ENCODE data around the gene IKZF4. TPM values are rescaled to one million over a fixed set of nuclear protein-coding genes. Genes with fewer than 3 reads are reported as not detected.

Gene IKZF4
- total RNA-seq (1 to 10 TPM; 2.4 to 5.0 (median 3.1) TPM), polyA plus RNA-seq (1 to 10 TPM; 1.8 to 3.7 TPM)

DNA sequence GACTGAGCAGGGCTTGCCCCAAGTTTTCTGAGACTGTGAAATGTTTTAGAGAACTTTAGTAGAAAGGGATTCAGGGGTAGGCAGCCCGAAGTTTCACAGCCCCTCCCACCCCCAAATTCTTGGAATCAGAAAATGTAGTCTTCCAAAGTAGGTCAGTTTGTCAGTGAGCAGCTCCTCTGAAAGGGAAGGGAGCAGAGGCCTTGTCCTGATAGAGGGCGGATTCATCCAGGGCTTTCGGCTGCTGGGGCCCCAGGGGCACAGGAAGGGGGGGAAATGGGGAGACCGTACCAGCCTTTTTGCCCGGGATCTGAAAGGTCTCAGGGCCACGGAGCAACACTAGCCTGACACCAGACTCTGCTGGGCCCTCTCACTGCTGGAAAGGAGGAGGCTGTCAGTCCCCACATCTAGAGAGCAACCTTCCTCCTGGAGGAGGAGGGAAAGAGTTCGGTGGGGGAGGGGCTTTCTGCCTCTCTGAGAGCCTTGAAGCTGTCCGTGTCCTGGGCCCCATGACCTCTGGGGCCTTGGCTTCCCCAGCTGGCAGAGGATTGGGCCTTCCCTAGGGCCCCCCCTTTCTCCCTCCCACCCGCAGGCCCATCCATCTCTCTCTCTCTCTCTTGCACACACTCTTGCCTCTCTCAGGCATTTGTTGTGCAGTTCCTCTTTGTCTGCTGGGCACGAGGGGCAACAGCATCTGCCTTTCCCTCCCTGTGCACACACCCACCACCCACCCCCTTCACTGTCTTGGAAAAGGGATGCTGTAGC, at the start of gene IKZF4:
Gene IKZF4, plus strand, starts transcription at position 621 of the 762 bp plus-strand sequence. CDS start 451 bp downstream, outside the sequence.
- DNase-seq (no peak), FAIRE-seq (no peak), ATAC-seq (peak in 3 of 4 donors; percentile 62 to 67 (median 63))
- no peaks in the 10 kb centered on the region for H3K4me1 ChIP-seq
- H3K9me3 ChIP-seq = no peaks in the 10 kb centered on the region
- H3K27ac ChIP-seq = peak within 1 kb of the TSS in 1 of 4 donors; percentile 8
- H3K36me3 ChIP-seq = no peaks in the 10 kb centered on the region
- no peaks in the 10 kb centered on the region for H3K27me3 ChIP-seq
- intact Hi-C loops (cut with DNase I) = no loop called here
- TF ChIP-seq, protein P1, sequence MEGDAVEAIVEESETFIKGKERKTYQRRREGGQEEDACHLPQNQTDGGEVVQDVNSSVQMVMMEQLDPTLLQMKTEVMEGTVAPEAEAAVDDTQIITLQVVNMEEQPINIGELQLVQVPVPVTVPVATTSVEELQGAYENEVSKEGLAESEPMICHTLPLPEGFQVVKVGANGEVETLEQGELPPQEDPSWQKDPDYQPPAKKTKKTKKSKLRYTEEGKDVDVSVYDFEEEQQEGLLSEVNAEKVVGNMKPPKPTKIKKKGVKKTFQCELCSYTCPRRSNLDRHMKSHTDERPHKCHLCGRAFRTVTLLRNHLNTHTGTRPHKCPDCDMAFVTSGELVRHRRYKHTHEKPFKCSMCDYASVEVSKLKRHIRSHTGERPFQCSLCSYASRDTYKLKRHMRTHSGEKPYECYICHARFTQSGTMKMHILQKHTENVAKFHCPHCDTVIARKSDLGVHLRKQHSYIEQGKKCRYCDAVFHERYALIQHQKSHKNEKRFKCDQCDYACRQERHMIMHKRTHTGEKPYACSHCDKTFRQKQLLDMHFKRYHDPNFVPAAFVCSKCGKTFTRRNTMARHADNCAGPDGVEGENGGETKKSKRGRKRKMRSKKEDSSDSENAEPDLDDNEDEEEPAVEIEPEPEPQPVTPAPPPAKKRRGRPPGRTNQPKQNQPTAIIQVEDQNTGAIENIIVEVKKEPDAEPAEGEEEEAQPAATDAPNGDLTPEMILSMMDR (IDR thresholded peaks at IDR 0.05) = no peak
- H3K4me3 ChIP-seq = no peak within 1 kb of the TSS
- WGBS, 2 donors = 56 to 59% methylated on average over 10 of the region's 10 CpGs

DNA sequence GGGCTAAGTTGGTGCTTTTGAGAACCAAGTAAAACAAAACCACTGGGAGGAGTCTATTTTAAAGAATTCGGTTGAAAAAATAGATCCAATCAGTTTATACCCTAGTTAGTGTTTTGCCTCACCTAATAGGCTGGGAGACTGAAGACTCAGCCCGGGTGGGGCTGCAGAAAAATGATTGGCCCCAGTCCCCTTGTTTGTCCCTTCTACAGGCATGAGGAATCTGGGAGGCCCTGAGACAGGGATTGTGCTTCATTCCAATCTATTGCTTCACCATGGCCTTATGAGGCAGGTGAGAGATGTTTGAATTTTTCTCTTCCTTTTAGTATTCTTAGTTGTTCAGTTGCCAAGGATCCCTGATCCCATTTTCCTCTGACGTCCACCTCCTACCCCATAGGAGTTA, 48.8 kb upstream of the IKZF4 start:
- FAIRE-seq (no peak), ATAC-seq (no peak), DNase-seq (no peak)
- Histone ChIP-seq H3K4me1 (peaks cover 0 to 19% (median 0%) of the 10 kb centered on the region in 3 donors), H3K4me3 (no peak overlapping the region), H3K27me3 (no peaks in the 10 kb centered on the region), H3K36me3 (no peaks in the 10 kb centered on the region), H3K9me3 (no peaks in the 10 kb centered on the region), H3K27ac (peak overlapping the region in 2 of 4 donors; percentile 94 to 96)
- WGBS, 2 donors = 54% methylated on average over 3 of the region's 3 CpGs
- TF ChIP-seq, protein P1 (IDR thresholded peaks at IDR 0.05) = no peak
- intact Hi-C loops (cut with DNase I) = no loop called here

DNA sequence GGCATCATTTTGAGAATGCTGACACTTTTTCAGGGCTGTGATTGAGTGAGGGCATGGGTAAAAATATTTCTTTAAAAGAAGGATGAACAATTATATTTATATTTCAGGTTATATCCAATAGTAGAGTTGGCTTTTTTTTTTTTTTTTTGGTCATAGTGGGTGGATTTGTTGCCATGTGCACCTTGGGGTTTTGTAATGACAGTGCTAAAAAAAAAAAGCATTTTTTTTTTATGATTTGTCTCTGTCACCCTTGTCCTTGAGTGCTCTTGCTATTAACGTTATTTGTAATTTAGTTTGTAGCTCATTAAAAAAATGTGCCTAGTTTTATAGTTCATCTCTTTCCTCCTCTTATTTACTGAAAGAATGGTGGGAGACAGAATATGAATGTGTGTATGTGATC, 48.4 kb upstream of the IKZF4 start:
- no peak for FAIRE-seq
- Histone ChIP-seq H3K36me3 (no peaks in the 10 kb centered on the region), H3K4me1 (peaks cover 0 to 18% (median 0%) of the 10 kb centered on the region in 3 donors), H3K27ac (peak overlapping the region in 3 of 4 donors; percentile 78 to 96 (median 94)), H3K27me3 (no peaks in the 10 kb centered on the region), H3K9me3 (no peaks in the 10 kb centered on the region), H3K4me3 (peak overlapping the region in 2 of 4 donors; percentile 48 to 53)
- no peak for DNase-seq
- TF ChIP-seq, protein P1 (IDR thresholded peaks at IDR 0.05) = no peak
- intact Hi-C loops (cut with DNase I) = no loop called here
- ATAC-seq = no peak
- 7 to 12% methylated on average over 1 of the region's 1 CpG for WGBS, 2 donors

DNA sequence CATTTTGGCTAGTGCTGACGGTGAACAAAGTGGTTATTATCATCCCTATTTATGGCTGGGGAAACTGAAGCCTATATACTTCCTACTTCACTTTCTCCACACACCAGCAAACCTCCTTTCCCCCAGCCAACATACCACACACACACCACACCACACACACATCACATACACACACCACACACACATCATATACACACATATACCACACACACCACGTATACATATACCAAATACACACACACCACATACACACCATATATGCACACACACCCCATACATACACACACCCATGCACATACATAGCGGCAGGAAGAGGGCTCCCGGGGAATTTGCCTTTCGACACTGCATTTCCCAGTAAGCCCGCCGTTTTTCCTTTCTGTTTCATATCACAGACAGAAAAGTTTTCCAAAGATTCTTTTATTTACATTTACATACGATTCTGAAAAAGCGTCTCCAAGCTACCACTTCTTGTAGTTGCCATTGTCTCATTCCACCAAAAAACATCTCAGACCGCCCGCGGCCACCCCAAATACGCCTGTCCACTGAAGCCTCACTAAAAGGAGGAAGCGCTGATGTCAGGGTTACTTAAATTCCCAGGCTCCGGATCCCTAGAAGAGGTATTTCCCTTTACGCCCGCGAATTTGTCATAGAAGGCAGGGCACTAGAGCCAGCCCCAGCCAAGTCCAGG, 47.8 kb upstream of the IKZF4 start:
- ATAC-seq = peak in 2 of 4 donors; percentile 2 to 4

More for the DNA sequence above, 47.8 kb upstream of the IKZF4 start:
- no peaks in the 10 kb centered on the region for H3K27me3 ChIP-seq
- H3K27ac ChIP-seq = peak overlapping the region; percentile 78 to 96 (median 88)
- H3K36me3 ChIP-seq = no peaks in the 10 kb centered on the region
- DNase-seq (peak in 1 of 6 donors; percentile 24), FAIRE-seq (no peak)
- WGBS, 2 donors = 1% methylated on average over 18 of the region's 18 CpGs
- intact Hi-C loops (cut with DNase I) = no loop called here
- H3K4me1 ChIP-seq = peaks cover 0 to 15% (median 0%) of the 10 kb centered on the region in 3 donors
- peak overlapping the region; percentile 15 to 53 (median 40) for H3K4me3 ChIP-seq
- TF ChIP-seq, protein P1 (IDR thresholded peaks at IDR 0.05) = no peak
- no peaks in the 10 kb centered on the region for H3K9me3 ChIP-seq

Measured in pancreas (tissue), 10 donors.